Ramos (cell line): ENCODE results near the gene SBNO2.
"Not testable (repeated sequence)": the region's sequence is repeated elsewhere in the genome, so short reads cannot be mapped to it uniquely, and the experiment has no call there.

Source experiments
- in situ Hi-C: fragments of 300-500 bp; cut with MboI; formaldehyde crosslinking; loops from one replicate; pipeline ENCODE4 v1.14.3; 2022; ENCODE audit warnings: low sequenced_read_pairs; ENCODE audit not compliant: unreplicated experiment

Gene SBNO2

DNA sequence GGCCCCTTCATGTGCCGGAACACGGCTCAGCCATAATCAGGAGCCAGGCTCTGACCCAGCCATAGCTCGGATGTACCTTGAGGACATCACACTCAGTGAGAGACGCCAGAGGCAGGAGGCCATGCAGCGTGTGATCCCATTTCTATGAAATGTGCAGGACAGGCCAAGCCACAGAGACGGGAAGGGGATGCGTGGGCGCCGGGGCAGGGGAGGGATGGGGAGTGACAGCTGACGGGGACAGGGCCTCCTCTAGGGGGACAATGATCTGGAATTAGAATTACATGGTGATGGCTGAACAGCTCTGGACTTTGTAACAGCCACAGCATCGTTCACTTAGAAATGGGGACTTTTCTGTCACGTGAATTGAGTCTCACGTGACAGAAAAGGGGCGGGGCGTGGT lies 34.9 kb downstream of the SBNO2 start:
- in situ Hi-C loops: no loop called here

DNA sequence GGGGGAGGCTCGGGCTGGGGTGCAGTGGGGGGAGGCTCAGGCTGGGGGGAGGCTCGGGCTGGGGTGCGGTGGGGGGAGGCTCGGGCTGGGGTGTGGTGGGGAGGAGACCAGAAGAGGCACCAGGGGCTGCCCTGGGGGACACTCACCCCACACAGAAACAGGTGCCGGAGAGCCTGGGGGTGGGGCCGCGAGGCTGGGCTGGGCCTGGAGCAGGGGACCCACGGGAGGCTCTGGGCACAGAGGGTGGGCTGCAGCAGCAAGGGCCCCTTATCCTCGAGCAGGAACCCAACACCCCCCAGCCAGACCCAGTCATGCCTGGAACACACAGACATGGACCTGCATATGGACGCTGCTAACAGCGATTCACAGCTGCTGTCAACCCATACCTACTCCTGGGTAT lies 35.9 kb downstream of the SBNO2 start:
- in situ Hi-C loops: no loop called here

DNA sequence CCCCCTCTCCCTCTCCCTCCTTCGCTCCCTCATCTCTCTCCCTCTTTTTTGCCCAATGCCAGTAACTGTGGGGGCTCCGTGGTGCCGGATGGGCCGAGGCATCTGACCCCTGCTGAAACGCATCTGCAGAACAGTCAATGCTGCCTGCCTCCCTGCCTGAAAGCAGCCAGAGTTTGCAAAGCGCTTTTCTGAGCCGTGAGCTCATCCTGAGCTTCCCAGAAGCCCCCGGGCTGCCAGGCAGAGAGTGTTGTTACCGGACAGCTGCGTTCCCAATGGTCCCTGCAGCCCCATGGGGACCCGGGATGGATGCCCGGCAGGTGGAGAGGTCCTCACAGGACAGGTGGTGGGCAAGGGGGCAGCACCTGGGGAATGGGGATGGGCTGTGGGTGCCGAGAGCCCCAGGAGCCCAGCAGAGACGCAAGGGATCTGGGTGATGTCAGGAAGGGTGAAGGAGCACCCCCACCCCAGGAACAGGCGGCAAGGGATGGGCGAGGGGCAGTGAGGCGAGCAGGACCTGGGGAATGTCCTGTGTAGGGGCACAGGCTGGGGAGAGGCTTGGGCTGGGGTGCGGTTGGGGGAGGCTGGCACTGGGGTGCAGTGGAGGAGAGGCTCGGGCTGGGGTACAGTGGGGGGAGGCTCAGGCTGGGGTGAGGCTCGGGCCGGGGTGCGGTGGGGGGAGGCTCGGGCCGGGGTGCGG lies 37.3 kb downstream of the SBNO2 start:
- in situ Hi-C loops: no loop called here

DNA sequence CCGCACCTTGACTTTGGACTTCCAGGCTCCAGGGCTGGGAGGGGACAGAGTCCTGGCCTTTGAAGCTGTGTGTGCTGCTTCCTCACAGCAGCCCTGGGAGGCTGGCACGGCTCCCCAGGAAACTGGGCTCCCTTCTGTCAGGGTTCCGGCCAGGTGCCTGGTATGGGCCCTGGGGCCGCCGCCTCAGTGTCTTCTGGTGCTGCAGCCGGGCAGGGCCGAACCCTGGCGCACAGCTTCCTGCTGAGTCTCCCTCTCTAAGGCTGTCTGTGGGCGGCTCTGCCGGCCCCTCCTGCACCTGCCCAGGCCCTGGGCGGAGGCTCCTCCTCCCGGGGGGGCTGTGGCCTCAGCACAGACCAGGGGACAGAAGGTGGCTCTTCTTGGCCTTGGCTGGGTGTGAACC lies 37.9 kb downstream of the SBNO2 start:
- in situ Hi-C loops: no loop called here

GRCh38 chr19:1135454-1135853 lies 38.6 kb downstream of the SBNO2 start:
- in situ Hi-C loops: no loop called here

DNA sequence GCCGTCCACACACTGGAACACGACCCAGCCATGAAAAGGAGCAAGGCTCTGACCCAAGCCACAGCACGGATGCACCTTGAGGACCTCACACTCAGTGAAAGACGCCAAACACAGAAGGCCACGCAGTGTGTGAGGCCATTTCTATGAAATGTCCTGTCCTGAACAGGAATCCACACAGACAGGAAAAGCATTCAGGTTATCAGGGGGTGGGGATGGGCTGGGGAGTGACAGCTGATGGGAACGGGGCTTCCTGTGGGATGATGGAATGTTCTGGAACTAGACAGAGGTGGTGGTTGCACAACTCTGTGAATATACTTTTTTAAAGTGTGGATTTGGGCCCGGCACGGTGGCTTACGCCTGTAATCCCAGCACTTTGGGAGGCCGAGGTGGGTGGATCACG lies 39.6 kb downstream of the SBNO2 start:
- in situ Hi-C loops: no loop called here

- in situ Hi-C loops: no loop called here
Measured at GRCh38 chr19:1133471-1133929, 40.6 kb downstream of the SBNO2 start.

DNA sequence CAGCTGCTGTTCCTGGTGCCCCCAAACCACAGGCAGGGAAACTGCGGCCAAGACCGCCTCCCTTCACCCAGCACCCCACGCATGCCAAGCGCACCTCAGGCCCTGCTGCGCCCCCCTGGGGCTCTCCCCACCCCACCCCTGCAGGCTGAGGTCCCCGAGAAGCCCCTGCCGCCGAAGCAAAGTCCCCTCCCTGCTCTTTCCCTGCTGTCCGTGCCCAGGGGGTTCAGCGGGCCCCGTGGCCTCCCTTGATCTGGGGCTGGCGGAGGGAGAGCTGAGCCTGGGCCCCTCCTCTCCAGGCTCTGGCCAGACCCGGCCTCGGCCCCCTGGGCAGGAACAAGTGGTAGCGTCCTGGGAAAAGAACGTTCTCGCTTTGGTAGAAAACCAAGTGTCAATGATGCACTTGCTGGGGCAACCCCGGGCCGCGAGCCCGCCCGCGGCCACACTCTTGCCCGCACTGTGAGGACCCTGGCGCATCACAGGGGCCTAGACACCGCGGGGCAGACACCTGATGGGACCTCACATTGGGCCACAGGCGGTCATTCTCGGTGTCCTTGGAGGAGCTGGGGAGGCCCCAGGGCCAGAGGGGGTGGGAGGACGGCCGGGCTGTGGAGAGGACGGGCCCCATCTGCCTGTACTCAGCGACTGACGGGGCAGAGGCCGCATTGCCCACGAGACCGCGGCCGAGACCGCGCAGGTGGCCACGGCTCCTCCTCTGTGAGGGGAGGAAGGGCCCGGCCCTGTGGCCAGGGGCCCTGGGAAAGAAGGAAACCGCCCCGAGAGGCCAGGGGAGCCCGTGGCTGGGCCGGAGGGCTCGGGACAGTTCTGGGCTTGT lies 41.3 kb downstream of the SBNO2 start:
- in situ Hi-C loops: no loop called here

- in situ Hi-C loops: no loop called here
Measured at GRCh38 chr19:1131718-1132551, 42.1 kb downstream of the SBNO2 start.

GRCh38 chr19:1130771-1131717 lies 43.0 kb downstream of the SBNO2 start:
- in situ Hi-C loops: no loop called here

DNA sequence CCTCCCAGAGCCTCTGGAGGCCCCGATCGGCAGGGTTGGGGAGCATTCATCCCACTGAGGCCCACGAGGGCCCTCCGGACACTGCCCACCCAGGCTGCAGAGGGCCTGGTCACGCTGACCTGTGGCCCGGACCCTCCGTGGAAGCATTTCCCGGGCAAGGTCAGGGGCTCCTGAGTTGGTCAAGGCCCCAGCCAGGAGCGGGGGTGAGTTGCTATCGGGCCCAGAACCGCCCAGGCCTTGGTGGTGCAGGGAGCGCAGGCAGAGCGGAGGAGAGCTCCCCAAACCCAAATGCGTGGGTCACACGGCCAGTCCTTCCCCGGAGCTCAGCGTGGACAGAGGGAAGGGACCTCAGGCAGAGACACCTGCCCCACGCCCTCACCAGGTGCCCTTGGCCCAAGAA lies 44.5 kb downstream of the SBNO2 start:
- in situ Hi-C loops: no loop called here

GRCh38 chr19:1129084-1129483 lies 45.0 kb downstream of the SBNO2 start:
- in situ Hi-C loops: not testable (repeated sequence)

DNA sequence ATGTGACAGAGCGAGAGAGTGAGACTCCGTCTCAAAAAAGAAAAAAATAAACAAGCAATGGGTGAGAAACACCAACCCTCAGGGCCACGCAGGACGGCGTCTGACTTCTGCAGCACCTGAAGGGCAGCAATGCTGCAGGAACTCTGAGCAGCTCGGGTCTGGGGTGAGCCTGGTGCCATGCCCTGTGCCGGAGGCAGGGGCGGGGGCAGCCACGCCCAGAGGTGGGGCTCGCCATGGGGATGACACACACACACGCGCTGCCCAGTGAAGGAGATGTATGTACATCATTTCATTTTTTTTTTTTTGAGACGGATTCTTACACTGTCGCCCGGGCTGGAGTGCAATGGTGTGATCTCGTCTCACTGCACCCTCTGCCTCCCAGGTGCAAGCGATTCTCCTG lies 46.0 kb downstream of the SBNO2 start:
- in situ Hi-C loops: no loop called here

GRCh38 chr19:1126984-1127760 lies 46.9 kb downstream of the SBNO2 start:
- in situ Hi-C loops: no loop called here

- in situ Hi-C loops: no loop called here
Measured at GRCh38 chr19:1125601-1126467, 48.2 kb downstream of the SBNO2 start.

DNA sequence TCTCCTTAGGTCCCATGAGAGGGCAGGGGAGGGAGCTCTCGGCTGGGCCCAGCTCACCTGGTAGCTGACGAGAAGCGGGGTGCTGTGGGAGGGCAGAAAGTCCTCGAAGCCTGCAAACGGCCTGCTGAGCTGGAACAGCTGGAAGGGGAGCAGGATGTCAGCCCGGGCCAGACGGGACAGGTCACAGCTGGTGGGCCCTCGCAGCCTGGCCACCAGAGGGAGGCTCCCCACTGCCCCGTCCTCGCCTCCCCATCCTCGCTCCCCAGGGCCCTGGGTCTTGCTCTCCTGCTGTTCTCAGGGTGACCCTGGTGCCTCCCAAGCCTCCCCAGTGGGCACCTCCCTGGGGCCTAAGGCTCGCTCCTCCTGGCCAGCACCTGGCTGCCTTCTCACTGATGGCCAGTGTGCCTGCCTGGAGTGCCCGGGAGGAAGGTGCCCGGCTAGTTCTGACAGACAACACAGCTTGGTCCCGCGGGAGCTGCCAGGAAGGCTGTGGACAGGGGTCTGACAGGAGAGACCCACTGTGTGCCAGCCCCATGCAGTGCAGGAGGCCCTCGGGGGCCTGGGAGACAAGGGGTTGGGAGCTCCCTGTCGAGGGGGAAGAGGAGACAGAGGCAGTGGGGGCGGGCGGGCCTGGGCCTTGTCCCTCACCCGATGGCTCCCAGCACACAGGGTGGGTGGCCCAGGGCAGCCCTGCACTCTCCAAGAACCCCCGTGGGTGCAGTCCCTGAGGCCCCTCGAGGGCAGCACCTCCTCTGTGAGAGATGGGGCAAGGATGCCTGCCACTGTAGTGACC lies 50.0 kb downstream of the SBNO2 start:
- in situ Hi-C loops: no loop called here

- in situ Hi-C loops: no loop called here
Measured at GRCh38 chr19:1123381-1123780, 50.7 kb downstream of the SBNO2 start.
